A673 (cell line): ENCODE measurements around the gene NLRP1.

Source experiments
- EZH2 ChIP-seq: fragments of 200-600 bp; sonication (generic); IDR thresholded peaks from 2 replicates; pipeline ENCODE4 v1.6.1; 2017; ENCODE audit warnings: borderline replicate concordance, low read depth, mild to moderate bottlenecking, mixed read lengths, antibody characterized with exemption, low read length; ENCODE audit not compliant: poor library complexity, severe bottlenecking
- TF ChIP-seq, protein P1 (sequence below): fragments of 300-800, 200-600 bp; sonication (generic); conservative IDR thresholded peaks from 2 replicates; pipeline ENCODE4 v1.5.1; 2017; ENCODE audit warnings: low read depth, mild to moderate bottlenecking, antibody characterized with exemption, low read length, moderate library complexity, mixed read lengths

GRCh38 chr17:5516060-5516792 lies 68.1 kb downstream of the NLRP1 start:
- no peak for TF ChIP-seq EZH2
- TF ChIP-seq, protein P1, sequence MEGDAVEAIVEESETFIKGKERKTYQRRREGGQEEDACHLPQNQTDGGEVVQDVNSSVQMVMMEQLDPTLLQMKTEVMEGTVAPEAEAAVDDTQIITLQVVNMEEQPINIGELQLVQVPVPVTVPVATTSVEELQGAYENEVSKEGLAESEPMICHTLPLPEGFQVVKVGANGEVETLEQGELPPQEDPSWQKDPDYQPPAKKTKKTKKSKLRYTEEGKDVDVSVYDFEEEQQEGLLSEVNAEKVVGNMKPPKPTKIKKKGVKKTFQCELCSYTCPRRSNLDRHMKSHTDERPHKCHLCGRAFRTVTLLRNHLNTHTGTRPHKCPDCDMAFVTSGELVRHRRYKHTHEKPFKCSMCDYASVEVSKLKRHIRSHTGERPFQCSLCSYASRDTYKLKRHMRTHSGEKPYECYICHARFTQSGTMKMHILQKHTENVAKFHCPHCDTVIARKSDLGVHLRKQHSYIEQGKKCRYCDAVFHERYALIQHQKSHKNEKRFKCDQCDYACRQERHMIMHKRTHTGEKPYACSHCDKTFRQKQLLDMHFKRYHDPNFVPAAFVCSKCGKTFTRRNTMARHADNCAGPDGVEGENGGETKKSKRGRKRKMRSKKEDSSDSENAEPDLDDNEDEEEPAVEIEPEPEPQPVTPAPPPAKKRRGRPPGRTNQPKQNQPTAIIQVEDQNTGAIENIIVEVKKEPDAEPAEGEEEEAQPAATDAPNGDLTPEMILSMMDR = no peak
